ENCODE measurements around the gene MKNK2.
"Not testable (repeated sequence)": the region's sequence is repeated elsewhere in the genome, so short reads cannot be mapped to it uniquely, and the experiment has no call there.

Gene MKNK2

DNA sequence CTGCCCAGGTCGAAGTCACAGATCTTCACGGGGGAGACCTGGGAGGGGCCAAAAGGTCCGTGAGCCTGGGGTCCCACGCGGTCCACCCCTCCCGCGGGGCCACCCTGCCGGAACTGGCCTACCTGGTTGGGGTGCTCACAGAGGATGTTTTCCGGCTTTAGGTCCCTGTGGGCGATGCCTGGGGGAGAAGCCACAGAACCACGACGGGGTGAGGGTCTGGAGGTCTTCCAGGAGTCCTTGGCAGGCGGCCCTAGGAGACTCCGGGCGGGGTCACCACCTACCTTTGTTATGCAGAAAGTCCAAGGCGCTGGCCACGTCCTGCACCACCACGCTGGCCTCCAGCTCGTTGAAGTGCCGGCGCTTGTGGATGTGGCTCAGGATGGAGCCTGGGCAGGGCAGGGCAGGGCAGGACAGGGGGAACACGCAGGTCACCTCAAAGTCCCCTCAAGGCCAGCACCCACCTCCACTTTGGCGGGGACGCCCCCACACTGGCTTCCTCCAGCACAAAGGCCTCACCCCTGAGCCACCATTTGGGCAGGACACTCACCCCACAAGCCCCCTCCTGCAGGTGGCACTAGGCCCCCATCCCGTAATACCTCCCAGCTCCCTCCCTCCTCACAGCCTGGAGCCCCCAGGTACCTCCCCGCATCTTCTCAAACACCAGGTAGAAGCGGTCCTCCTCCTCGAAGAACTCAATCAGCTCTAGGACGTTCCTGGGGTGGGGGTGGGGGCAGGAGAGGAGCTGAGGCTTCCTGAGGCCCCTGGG, 8.4 kb downstream of the MKNK2 start:
- no peak for DNase-seq

DNA sequence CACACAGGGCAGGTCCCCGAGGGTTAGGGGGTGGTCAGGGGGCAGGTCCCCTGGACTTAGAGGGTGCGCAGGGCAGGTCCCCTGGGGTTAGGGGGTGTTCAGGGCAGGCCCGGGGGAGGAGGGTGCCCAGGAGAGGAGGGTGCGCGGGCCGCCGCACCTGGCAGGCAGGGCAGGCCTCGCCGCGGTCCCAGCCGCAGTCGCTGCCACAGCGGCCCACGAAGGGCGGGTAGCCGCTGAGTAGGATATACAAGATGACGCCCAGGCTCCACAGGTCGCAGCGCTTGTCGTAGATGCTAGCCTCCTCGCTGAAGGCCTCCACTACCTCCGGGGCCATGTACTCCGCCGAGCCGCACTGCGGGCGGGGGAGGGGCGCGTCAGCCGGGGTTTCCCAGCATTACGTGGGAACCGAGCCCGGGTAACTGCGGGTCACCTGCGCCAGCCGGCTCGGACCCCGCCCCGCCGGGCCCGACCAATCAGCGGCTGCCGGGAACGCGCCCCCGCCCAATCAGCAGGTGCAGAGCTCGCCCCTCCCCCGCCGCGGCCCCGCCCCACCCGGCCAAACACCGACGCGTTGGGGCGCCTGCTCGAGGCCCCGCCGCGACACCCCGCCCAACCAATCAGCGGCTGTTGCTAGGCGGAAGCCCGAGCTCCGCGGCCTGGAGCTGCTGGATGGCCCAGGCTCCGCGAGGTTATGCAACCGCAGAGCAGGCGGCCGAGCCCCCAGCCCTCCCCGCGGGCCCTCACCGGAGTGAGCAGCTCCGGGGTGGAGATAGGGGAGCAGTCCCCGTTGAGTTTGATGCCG, 9.2 kb downstream of the MKNK2 start:
- DNase-seq = peak; percentile 100

DNA sequence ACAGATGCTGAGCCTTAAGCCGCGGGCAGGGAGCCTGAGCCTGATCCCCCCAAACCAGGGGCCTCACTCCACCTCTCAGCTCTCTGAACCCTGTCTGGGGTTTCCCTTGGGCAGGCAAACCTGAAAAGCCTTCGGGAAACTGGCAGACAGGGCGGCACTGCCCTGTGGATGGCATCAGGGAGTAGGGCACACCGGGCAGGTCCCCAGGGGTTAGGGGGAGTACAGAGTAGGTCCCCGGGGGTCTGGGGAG, 9.7 kb downstream of the MKNK2 start:
- no peak for DNase-seq

DNA sequence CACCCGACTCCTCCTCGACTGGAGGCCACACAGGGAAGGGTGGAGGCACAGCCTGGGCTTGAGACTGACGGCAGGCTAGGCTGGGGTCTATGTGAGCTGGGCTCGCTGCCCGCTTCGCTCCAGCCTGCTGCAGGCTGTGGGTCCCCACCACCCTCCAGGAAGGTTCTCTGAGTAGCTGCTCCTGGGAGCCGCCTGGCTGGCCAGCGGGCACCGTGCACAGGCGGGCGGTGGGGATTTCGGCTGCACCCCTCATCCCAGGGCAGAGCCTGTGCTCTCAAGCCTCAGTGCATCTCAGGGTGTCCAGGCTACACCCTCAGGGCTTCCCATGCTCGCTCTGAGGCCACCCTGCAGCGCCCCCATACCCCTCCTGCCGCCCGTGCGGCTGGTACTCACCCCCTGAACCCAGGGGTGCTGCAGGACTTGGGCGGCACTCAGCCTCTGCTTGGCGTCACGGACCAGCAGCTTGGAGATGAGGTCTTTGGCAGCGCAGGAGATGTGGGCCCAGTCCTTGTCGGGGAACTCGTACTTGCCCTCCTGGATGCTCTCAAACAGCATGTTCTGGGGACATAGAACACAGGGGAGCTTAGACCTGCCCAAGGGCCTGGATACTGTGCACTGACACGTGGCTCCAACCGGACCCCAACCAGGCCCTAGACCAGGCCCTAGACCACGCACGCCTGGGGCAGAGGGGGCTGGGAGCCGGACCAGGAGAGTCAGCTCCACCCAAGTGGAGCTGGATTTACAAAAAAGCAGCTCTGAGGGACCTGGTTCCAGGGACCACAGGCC, 10.2 kb downstream of the MKNK2 start:
- no peak for DNase-seq

DNA sequence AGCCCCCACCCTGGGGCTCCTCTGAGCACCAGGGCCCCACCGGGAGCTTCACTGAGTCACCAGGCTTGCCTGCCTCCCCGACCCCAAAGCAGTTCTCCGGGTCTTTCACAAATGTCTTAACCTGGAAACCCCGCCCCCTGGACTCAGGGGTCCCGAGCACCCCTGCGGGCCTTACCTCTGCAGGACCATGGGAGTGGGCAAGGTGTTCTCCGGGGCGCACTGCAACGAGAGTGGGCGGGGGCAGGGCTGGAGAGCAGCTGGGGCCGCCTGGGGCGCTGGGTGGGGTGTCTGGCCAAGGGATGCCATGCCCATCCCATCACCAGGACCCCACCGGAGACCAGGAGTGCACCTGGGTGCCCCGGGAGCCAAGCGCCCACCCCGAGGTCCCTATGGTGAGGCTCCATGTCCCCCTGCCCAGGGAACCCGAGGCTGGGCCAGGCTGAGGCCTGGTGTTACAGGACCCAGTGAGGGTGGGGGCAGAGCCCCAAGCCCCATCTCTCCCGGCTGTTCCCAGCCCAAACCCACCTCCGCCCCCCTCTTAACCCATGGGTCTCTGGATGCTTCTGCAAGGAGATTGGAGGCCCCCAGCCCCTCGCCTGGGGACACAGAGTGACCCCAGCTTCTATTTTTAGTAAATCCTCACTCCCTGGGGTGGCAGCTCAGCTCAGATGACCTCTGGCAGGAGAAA, 10.9 kb downstream of the MKNK2 start:
- no peak for DNase-seq

DNA sequence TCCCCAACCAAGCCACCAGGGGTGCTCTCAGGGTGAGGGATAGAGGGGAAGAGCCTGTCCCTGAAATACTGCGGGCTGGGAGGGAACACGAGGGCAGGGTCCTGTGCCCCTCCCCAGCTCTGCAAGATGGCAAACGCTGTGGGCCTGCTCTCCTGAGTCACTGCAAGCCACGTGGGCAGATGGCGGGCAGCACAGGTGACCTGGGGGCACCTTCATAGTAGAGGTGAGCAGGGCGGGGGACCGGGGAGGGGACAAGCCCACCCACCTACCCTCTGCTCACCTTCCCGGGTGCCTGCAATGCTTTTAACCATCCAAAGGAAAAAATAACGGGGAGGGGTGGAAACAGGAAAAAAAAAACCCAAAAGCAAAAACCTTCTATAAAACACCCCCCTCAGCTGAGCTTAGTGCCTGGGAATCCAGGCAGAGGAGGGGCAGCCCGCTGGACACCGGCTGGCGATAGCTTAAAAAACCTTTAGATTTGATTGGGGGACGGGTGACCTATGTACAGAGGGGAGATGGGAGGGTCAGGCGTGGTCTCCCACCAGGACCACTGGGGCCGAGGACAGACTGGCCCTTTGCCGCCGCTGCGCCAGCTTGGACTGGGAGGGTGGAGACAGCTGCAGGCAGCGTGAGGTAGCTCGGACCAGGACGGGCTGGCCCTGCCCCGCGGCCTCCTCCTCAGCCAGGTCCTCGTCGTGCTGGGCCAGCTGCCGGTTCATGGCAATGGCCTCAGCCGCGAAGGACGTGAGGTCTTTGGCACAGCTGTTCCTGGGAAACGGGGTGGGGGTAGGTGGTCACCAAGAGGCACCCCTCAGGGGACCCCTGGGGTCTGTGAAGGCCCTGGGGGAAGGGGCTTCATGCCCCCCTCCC, 11.7 kb downstream of the MKNK2 start:
- no peak for DNase-seq

DNA sequence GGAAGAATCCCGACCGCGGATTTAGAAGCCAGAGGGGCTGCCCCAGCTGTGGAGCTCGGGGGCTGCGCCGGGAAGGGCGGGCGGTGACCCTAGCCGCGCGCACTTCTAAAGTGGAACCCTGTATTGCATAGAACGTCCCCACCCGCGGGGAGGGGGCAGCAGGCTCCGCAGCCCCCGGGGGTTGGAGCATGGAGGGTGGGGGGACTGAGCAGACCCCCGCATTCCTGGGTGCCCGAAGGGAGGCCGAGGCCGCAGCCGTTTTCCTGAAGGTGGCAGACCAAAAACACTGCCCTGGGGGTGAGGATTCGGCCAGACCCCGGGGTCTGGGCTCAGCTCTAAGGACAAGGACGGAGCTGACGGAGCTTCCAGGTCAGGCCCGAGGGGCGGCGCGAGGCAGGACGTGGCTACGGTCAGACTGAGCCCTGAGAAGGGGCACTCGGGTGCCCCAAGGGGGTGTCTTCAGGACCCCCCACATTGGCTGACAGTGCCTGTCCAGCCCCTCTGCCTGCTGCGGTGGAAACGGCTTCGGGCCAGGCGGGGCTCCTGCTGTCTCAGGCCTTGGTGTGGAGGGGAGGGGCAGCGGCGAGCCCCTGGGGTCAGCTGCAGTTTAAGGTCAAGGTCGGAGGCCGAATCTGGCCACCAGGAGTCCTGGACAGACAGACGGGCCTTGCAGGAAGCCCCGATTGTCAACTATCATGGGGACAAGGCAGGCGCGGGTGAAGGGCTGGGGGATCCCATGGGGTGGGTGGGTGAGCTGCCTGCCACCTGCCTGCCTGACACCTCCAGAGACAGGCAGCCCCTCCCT, 12.6 kb downstream of the MKNK2 start:
- no peak for DNase-seq

DNA sequence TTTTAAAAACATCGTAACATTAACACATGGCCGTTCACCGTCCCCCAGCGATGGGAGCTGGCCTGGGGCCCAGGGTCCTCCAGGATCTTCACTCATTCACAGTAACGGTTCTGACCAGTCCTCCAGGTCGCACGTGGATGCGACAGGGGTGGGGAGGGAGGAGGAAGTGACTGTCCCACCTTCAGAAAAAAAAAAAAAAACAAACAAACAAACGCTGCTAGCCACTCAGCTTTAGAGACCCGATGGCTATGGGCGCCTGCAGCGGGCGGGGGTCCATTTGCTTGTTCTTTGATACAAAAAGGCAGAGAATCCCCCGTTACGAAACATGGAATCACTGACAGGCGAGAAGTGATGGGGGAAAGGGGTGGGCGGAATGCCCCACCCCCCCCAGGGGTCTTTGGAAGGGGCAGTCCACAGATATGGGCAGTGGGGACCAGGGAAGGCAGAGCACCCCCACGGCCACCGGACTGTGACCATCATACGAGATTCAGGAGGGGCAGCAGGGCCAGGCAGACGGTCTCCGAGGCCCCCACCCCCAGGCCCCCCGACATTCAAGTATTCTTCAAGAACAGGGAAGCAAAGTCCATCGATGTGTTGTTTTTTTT, 13.3 kb downstream of the MKNK2 start:
- DNase-seq = no peak

DNA sequence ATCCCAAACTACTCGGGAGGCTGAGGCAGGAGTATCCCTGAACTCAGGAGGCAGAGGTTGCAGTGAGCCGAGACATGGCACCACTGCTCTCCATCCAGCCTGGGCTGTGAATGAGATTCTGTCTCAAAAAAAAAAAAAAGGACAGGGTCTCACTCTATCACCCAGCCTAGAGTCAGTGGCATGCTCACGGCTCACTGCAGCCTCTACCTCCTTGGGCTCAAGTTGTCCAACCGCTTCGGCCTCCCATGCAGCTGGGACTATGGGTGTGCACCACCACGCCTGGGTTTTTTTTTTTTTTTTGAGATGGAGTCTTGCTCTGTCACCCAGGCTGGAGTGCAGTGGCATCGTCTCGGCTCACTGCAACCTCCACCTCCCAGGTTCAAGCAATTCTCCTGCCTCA, 14.6 kb downstream of the MKNK2 start:
- DNase-seq = no peak

DNA sequence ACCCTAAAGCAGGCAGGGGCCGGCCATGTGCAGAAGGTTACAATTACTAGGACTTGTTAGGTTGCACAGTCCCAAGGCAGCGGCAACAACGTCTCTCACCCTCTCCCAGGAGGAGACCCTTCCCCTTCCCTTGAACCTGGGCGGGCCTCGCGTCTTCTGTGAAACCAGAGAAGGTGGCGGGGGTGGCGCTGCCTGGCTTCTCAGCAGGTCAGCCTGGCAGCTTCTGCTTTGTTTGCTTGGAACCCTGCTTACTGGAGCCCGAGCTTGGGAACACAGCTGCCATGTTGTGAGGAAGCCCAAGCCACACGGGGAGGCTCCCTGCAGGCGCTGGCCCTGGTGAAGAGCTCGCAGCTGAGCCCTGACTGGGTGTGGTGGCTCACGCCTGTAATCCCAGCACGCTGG, 15.5 kb downstream of the MKNK2 start:
- no peak for DNase-seq

DNA sequence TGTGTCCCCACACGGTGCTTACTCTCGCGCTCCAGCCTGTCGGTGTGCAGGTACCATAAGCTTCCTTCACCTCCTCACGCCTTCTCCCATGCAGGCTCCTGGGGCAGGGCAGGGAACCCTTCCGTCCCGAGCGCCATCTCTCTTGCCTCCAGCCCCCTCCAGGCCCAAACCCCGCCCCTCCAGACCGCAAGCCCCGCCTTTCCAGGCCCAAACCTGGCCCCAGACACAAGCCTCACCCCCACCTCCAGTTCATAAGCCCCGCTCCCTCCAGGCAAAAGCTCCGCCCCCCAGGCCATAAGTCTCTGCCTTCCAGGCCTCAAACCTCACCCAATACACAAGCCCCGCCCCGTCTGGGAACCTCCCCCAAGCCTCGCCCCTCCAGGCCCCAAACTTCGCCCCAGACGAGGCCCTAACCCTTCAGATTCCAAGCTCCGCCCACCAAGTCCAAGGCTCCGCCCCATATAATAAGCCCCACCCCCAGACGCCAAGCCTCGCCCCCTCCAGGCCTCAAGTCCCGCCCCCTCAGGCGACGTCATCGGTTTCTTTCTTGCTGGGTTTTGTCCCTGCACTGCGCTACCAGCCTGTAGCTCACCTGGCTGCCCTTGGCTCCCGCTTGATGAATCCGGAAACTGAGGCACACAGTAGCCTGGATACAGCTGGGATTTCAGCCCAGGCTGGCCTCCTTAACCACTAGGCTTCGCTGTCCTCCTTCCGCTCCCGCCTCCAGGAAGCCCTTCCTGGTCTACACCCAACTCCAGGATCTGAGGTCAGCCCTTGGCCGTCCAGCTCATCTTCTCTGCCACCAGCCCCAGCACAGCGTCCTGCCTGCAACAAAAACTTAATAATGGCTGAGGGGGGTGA, 16.1 kb downstream of the MKNK2 start:
- DNase-seq = peak; percentile 67

DNA sequence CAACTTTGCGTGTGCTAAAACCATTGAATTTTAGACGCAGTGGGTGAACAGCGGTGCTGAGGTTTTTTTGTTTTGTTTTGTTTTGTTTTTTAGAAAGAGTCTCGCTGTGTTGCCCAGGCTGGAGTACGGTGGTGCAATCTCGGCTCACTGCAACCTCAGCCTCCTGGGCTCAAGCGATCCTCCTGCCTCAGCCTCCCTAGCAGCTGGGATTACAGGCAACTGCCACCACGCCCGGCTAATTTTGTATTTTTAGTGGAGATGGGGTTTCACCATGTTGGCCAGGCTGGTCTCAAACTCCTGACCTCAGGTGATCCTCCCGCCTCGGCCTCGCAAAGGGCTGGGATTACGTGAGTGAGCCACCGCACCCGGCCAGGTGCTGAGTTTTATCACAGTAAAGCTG, 16.8 kb downstream of the MKNK2 start:
- DNase-seq = not testable (repeated sequence)

DNA sequence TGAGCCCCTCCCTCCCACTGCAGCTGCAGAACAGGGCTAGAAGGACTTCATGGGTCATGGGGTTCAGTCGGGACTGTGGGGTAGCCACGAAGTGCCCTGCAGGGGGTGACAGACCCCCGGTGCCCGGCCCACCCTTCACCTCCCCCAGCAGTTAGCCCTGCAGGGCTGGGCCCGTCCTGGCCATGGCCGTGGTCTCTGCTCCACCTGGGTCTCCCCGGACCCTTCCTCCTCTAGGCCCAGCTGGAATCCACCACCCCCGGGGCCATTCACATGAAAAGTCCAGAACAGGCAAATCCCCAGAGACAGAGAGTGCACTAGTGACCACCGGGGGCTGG, 17.3 kb downstream of the MKNK2 start:
- no peak for DNase-seq

DNA sequence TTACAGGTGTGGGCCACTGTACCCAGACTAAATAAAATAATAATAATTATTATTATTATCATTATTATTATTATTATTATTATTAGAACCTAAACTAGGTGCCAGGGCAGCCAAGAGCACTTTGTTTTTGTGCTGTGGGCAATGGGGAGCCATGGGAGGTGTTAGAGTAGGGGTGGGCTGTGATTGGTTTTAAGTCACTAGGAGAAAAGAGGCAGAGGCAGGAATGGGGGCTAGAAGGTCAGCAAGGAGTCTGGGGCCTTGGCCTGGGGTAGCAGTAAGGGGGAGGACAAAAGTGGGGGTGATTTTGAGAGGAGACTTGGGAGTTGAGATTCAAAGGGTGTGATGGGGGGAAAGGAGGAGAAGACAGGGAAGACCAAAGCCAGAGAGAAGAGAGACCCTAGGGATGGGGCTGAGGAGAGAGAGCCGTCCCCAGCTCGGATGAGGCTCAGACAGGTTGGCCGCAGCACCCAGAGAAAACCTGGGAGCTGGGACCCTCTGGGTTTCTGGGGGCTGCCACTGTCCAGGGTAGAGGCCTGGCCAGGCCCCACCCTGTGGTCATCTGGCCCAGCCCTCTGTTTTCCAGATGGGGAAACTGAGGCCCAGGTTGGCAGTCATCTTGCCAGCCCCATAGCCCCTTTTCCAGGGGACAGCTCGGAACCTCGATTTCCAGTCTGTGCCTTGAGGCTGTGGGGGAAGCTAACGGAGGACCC, 17.8 kb downstream of the MKNK2 start:
- no peak for DNase-seq

DNA sequence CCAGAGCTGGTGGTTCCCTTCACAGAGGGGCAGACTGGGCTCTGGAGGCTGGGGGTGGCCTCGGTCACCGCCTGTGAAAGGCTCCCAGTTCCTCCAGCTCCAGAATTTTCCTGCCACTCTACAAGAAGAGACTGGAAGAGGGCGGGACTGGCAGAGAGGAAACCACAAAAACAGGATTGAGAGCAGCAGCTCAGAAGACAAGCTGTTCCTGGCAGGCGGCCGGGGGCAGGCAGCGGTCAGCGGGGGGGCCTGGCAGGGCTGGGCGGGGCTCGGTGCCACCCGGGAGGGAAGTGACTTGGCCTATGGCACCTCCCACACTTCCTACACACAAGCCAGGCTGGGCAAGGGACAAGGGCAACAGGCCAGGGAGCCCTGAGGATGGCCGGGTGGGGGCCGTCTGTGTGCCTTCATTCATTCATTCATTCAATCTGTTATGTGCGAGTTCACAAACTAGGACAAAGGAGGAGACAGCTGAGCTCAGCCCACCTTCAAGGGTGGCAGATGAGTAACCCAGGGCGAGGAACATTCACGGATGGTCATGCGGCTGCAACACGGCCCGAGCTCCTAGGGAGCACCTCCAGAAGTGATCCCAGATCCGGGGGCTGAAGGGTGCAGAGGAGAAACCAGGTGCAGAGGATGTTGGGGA, 18.6 kb downstream of the MKNK2 start:
- DNase-seq = peak; percentile 65

DNA sequence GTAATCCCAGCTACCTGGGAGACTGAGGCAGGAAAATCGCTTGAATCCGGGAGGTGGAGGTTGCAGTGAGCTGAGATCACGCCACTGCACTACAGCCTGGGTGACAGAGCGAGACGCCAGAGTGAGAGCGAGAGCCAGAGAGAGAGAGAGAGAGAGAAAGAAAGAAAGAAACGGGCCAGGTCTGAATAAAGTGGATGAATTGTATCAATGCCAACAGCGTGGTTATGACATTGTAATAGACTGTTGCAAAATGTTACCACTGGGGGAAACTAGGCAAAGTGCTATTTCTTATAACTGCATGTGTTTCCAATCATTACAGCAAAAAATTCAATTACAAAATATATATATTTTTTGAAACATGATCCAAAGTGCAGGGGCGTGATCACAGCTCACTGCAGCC, 23.7 kb downstream of the MKNK2 start:
- DNase-seq = no peak

DNA sequence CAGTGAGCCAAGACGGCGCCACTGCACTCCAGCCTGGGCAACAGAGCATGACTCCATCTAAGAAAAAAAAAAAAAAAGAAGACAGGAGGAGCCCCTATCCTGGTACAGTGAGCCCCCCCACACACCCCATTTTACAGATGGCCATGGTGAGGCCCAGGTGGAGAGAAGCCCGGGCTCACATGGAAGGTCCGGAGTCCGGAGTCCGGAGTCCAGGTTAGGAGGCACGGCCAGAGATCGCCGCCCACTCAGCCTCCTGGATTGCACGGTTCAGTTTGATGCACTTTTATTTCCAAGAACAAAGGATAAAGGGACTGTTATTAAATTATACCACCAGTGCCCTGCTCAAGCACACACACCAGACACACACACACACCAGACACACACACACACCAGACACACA, 24.3 kb downstream of the MKNK2 start:
- no peak for DNase-seq

DNA sequence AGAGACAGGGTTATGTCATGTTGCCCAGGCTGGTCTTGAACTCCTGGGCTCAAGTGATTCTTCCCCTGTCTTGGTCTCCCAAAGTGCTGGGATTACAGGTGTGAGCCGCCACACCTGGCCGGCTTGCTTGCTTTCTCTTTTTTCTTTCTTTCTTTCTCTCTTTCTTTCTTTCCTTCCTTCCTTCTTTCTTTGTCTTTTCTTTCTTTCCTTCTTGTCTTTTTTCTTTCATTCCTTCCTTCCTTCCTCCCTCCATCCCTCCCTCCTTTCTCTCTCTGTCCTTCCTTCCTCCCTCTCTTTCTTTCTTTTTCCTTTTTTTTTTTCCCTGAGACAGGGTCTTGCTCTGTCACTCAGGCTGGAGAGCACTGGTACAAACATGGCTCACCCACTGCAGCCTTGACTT, 28.8 kb downstream of the MKNK2 start:
- DNase-seq = no peak
